HepG2 (cell line): Measurements from ENCODE around the gene ACOT8. TPM values are rescaled to one million over a fixed set of nuclear protein-coding genes. Genes with fewer than 3 reads are reported as not detected.
A peak's percentile ranks its signal among the peaks of the same experiment; 100 is the strongest.
"Not testable (repeated sequence)": the region's sequence is repeated elsewhere in the genome, so short reads cannot be mapped to it uniquely, and the experiment has no call there.

Experiments
- ATAC-seq: fragments of 200-7000 bp; cut with Tn5 transposase; 3 replicates; pipeline ENCODE4 v1.9.1; 2020; ENCODE audit warnings: mild to moderate bottlenecking, moderate library complexity
- BruUV-seq: library from RNA; stranded (reverse); fragments of 400-500 nt; replicated peaks from 2 replicates; lab custom pipeline; 2021; lab: Mats Ljungman, UMichigan
- CTCF ChIA-PET: fragments of 300-600 bp; formaldehyde crosslinking; extraction: SDS; loops from one replicate; lab custom pipeline; 2021; ENCODE audit warnings: low total read pairs, inconsistent platforms, low intra/inter-chr PET ratio; lab: Yijun Ruan, JAX
- POLR2A ChIA-PET: fragments of 350-600 bp; sonication (Branson Sonifier 250); formaldehyde crosslinking; loops from one replicate; lab custom pipeline; 2020; ENCODE audit warnings: antibody characterized with exemption, inconsistent platforms; lab: Yijun Ruan, JAX
- DNase-seq: peaks from one replicate; pipeline ENCODE4 v3.0.0-alpha.2; 2015; ENCODE audit warnings: low spot score
- FAIRE-seq: peaks from 3 replicates; lab custom pipeline; 2011; peaks lifted over from hg19 to GRCh38; lab: Jason Lieb, UNC
- H2AFZ ChIP-seq: one replicate; pipeline ENCODE4 v1.6.1; 2011; ENCODE audit warnings: low read length, inconsistent platforms
- H3K27ac ChIP-seq: fragments of 300-600 bp; 3 replicates; pipeline ENCODE4 v1.8.0; 2011; ENCODE audit warnings: mixed run types, mild to moderate bottlenecking, mixed read lengths, low read length, inconsistent platforms; ENCODE audit not compliant: insufficient read depth; ENCODE audit errors: extremely low read length
- H3K27me3 ChIP-seq, 2 experiments: fragments of 200-600 bp in 1 of 2; 2 replicates in 1 of 2; 3 replicates in 1 of 2; pipeline versions ENCODE4 v1.6.0 to v1.8.0; 2011; ENCODE audit warnings: low read length in 2 of 2, mild to moderate bottlenecking in 2 of 2, moderate library complexity in 2 of 2, inconsistent platforms in 1 of 2; ENCODE audit not compliant: insufficient read depth in 2 of 2, control insufficient read depth in 1 of 2
- H3K36me3 ChIP-seq, 2 experiments: fragments of 200-600 bp in 1 of 2; replicated peaks in 1 of 2; 2 replicates in 1 of 2; 3 replicates in 1 of 2; pipeline versions ENCODE4 v1.5.1 to v1.8.0; 2011; ENCODE audit warnings: low read length in 2 of 2, inconsistent platforms in 1 of 2; ENCODE audit not compliant: insufficient read depth in 2 of 2, control insufficient read depth in 1 of 2
- H3K4me1 ChIP-seq: 2 replicates; pipeline ENCODE4 v1.5.1; 2012; ENCODE audit warnings: low read length, inconsistent platforms; ENCODE audit not compliant: insufficient read depth
- H3K4me2 ChIP-seq: 2 replicates; pipeline ENCODE4 v1.6.0; 2011; ENCODE audit warnings: low read depth, low read length, inconsistent platforms
- H3K4me3 ChIP-seq, 3 experiments: fragments of 200-600 bp in 1 of 3; sonication (generic), shearing (Covaris generic) in 1 of 3; replicated peaks in 1 of 3; 2 replicates each; pipeline ENCODE4 v1.5.1; 2011 to 2016; ENCODE audit warnings: low read length in 3 of 3, inconsistent platforms in 2 of 3, low read depth in 2 of 3, mild to moderate bottlenecking in 2 of 3, control low read depth in 1 of 3, mixed read lengths in 1 of 3; ENCODE audit not compliant: insufficient read depth in 1 of 3
- H3K79me2 ChIP-seq: one replicate; pipeline ENCODE4 v1.6.1; 2011; ENCODE audit warnings: low read length, inconsistent platforms; ENCODE audit not compliant: insufficient read depth
- H3K9ac ChIP-seq: 2 replicates; pipeline ENCODE4 v1.6.0; 2011; ENCODE audit warnings: mild to moderate bottlenecking, low read depth, low read length, inconsistent platforms; ENCODE audit not compliant: insufficient read depth
- H3K9me3 ChIP-seq: 2 replicates; pipeline ENCODE4 v1.5.1; 2012; ENCODE audit warnings: mild to moderate bottlenecking, low read length
- H4K20me1 ChIP-seq: 2 replicates; pipeline ENCODE4 v1.6.0; 2011; ENCODE audit warnings: inconsistent platforms, mild to moderate bottlenecking, low read length, moderate library complexity; ENCODE audit not compliant: insufficient read depth
- SALL1 ChIP-seq: sonication (generic); formaldehyde crosslinking; IDR thresholded peaks from 2 replicates; pipeline ENCODE4 v1.8.0; 2022; ENCODE audit warnings: mild to moderate bottlenecking, missing genetic modification reagents
- SMAD9 ChIP-seq: sonication (generic); formaldehyde crosslinking; IDR thresholded peaks from 2 replicates; pipeline ENCODE4 v1.5.1; 2020; ENCODE audit warnings: mild to moderate bottlenecking, missing genetic modification reagents
- TOPORS ChIP-seq: sonication (generic); formaldehyde crosslinking; IDR thresholded peaks from 2 replicates; pipeline ENCODE4 v1.8.0; 2023; ENCODE audit warnings: mild to moderate bottlenecking, missing genetic modification reagents
- YY1 ChIP-seq: IDR thresholded peaks from 2 replicates; pipeline ENCODE4 v1.6.1; 2011; ENCODE audit warnings: low read length, low read depth, moderate library complexity, mild to moderate bottlenecking; ENCODE audit not compliant: insufficient read depth, insufficient replicate concordance
- ZBTB14 ChIP-seq: sonication (generic); formaldehyde crosslinking; IDR thresholded peaks from 2 replicates; pipeline ENCODE4 v1.4.0; 2020; ENCODE audit warnings: missing genetic modification reagents
- ZIK1 ChIP-seq: sonication (generic); formaldehyde crosslinking; IDR thresholded peaks from 2 replicates; pipeline ENCODE4 v1.5.0; 2020; ENCODE audit warnings: mild to moderate bottlenecking, low read depth, missing genetic modification reagents, borderline replicate concordance
- ZNF619 ChIP-seq: sonication (generic); formaldehyde crosslinking; IDR thresholded peaks from 2 replicates; pipeline ENCODE4 v1.4.0; 2020; ENCODE audit warnings: mild to moderate bottlenecking, missing genetic modification reagents
- WGBS: methylation state at CpG from one replicate; pipeline ENCODE4 v1.1.6; 2017; ENCODE audit warnings: low lambda C conversion rate; 5-methylcytosine and 5-hydroxymethylcytosine counted together
- in situ Hi-C: cut with HindIII; loops from 2 replicates; pipeline ENCODE4 v1.10.0; 2017; ENCODE audit warnings: low pct_unique_long_range_greater_than_20kb; ENCODE audit not compliant: extremely low pct_ligation_motif_present
- intact Hi-C: fragments of 100-400 bp; cut with micrococcal nuclease; formaldehyde crosslinking; loops from one replicate; pipeline ENCODE4 v1.10.0; 2022; ENCODE audit not compliant: unreplicated experiment
- polyA plus RNA-seq, 8 experiments: library from polyadenylated mRNA; depleted of rRNA in 3 of 8; stranded (reverse) in 7 of 8; unstranded in 1 of 8; fragments of >200 nt; fragmentation: Illumina TruSeq in 4 of 8; extraction: Trizol in 4 of 8; gene quantifications; 2 replicates each; pipeline versions ENCODE4 v1.2.1 to v1.2.3, GENCODE V29; 2011 to 2016; ENCODE audit warnings: low read depth in 4 of 8, missing spikeins in 1 of 8, mixed read lengths in 1 of 8; ENCODE audit not compliant: insufficient read depth in 1 of 8
- total RNA-seq, 5 experiments: library from RNA; depleted of rRNA; stranded (reverse); fragments of >200 nt; fragmentation: Illumina TruSeq; extraction: Trizol; gene quantifications; 2 replicates each; pipeline ENCODE4 v1.2.3, GENCODE V29; 2016; ENCODE audit warnings: low read depth in 1 of 5
- TF ChIP-seq, protein P1 (sequence below): IDR thresholded peaks from 2 replicates; pipeline ENCODE4 v1.6.1; 2016
- TF ChIP-seq, protein P2 (sequence below): sonication (generic); formaldehyde crosslinking; IDR thresholded peaks from 2 replicates; pipeline ENCODE4 v1.4.0; 2020; ENCODE audit warnings: missing genetic modification reagents
- TF ChIP-seq, protein P3 (sequence below): sonication (generic); formaldehyde crosslinking; IDR thresholded peaks from 2 replicates; pipeline ENCODE4 v1.4.0; 2020; ENCODE audit warnings: missing genetic modification reagents, borderline replicate concordance

The ACOT8 gene
- total and polyA plus RNA-seq, 2 of the 13 experiments (the other 11 are each of a cell fraction or from before 2014, with no cell fraction given) = 31.4 to 45.5 TPM

- TF ChIP-seq ZIK1 (CRISPR knock-in tag) (no peak), SMAD9 (CRISPR knock-in tag) (no peak), YY1 (no peak), ZNF619 (CRISPR knock-in tag) (no peak), SALL1 (CRISPR knock-in tag) (peak; percentile 43; the same call in 1 of the 2 replicates), ZBTB14 (CRISPR knock-in tag) (no peak), TOPORS (CRISPR knock-in tag) (0 out of 2 replicates have a peak, but pooled peaks have one; percentile 22)
- TF ChIP-seq, protein P1, sequence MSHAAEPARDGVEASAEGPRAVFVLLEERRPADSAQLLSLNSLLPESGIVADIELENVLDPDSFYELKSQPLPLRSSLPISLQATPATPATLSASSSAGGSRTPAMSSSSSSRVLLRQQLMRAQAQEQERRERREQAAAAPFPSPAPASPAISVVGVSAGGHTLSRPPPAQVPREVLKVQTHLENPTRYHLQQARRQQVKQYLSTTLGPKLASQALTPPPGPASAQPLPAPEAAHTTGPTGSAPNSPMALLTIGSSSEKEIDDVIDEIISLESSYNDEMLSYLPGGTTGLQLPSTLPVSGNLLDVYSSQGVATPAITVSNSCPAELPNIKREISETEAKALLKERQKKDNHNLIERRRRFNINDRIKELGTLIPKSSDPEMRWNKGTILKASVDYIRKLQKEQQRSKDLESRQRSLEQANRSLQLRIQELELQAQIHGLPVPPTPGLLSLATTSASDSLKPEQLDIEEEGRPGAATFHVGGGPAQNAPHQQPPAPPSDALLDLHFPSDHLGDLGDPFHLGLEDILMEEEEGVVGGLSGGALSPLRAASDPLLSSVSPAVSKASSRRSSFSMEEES (CRISPR knock-in tag) = 0 out of 2 replicates have a peak, but pooled peaks have one; percentile 50
- TF ChIP-seq, protein P2, sequence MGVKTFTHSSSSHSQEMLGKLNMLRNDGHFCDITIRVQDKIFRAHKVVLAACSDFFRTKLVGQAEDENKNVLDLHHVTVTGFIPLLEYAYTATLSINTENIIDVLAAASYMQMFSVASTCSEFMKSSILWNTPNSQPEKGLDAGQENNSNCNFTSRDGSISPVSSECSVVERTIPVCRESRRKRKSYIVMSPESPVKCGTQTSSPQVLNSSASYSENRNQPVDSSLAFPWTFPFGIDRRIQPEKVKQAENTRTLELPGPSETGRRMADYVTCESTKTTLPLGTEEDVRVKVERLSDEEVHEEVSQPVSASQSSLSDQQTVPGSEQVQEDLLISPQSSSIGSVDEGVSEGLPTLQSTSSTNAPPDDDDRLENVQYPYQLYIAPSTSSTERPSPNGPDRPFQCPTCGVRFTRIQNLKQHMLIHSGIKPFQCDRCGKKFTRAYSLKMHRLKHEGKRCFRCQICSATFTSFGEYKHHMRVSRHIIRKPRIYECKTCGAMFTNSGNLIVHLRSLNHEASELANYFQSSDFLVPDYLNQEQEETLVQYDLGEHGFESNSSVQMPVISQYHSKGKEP (CRISPR knock-in tag) = no peak
- TF ChIP-seq, protein P3, sequence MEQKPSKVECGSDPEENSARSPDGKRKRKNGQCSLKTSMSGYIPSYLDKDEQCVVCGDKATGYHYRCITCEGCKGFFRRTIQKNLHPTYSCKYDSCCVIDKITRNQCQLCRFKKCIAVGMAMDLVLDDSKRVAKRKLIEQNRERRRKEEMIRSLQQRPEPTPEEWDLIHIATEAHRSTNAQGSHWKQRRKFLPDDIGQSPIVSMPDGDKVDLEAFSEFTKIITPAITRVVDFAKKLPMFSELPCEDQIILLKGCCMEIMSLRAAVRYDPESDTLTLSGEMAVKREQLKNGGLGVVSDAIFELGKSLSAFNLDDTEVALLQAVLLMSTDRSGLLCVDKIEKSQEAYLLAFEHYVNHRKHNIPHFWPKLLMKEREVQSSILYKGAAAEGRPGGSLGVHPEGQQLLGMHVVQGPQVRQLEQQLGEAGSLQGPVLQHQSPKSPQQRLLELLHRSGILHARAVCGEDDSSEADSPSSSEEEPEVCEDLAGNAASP (CRISPR knock-in tag) = no peak
- TF ChIP-seq, all 625 proteins: peak for 42
Observed at GRCh38 chr20:45798935-45799642, 58.1 kb downstream of the ACOT8 start (continued).

DNA sequence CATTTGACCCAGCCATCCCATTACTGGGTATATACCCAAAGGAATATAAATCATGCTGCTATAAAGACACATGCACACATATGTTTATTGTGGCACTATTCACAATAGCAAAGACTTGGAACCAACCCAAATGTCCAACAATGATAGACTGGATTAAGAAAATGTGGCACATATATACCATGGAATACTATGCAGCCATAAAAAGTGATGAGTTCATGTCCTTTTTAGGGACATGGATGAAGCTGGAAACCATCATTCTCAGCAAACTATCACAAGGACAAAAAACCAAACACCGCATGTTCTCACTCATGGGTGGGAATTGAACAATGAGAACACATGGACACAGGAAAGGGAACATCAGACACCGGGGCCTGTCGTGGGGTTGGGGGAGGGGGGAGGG, 59.2 kb downstream of the ACOT8 start:
- intact Hi-C loops (loop anchor here (10.0 kb wide), 1 partner anchor 87 kb away; the partner anchor contains the start of genes SPATA25 and ZSWIM1), in situ Hi-C loops (loop anchor here (25.0 kb wide), 1 partner anchor 564 kb away; no protein-coding TSS in a partner anchor)
- CTCF ChIA-PET = interaction anchor here (2.7 kb wide), 1 partner anchor 165 kb away, joined by 14 read pairs; no protein-coding TSS in a partner anchor
- H2AFZ ChIP-seq, POLR2A ChIA-PET, BruUV-seq, H3K9ac ChIP-seq, FAIRE-seq, H4K20me1 ChIP-seq, H3K4me2 ChIP-seq, H3K4me1 ChIP-seq, H3K27me3 ChIP-seq, DNase-seq, H3K27ac ChIP-seq, H3K79me2 ChIP-seq, ATAC-seq, H3K9me3 ChIP-seq, H3K4me3 ChIP-seq: not testable (repeated sequence)
- 96% methylated on average over 3 of the region's 3 CpGs for WGBS
- H3K36me3 ChIP-seq = peaks cover 28 to 50% of the 10 kb centered on the region in 2 experiments
